ENCODE measurements around the gene IGFL1.
"Not testable (repeated sequence)": the region's sequence is repeated elsewhere in the genome, so short reads cannot be mapped to it uniquely, and the experiment has no call there.

IGFL1 gene

GRCh38 chr19:46224773-46225172 is 4.8 kb upstream of the IGFL1 start:
- no peak for DNase-seq (ENCODE audit: low spot score)

- no peak for DNase-seq (ENCODE audit: low spot score)
Observed at GRCh38 chr19:46225558-46226004, 4.0 kb upstream of the IGFL1 start.

- no peak for DNase-seq (ENCODE audit: low spot score)
Observed at GRCh38 chr19:46226438-46226973, 3.0 kb upstream of the IGFL1 start.

- DNase-seq (ENCODE audit: low spot score), result no peak
Observed at GRCh38 chr19:46232029-46232428, 2.5 kb downstream of the IGFL1 start.

GRCh38 chr19:46232468-46232867 is 2.9 kb downstream of the IGFL1 start:
- DNase-seq (ENCODE audit: low spot score), result no peak

- DNase-seq (ENCODE audit: low spot score), result no peak
Observed at GRCh38 chr19:46232938-46233621, 3.5 kb downstream of the IGFL1 start.

GRCh38 chr19:46233871-46234270 is 4.3 kb downstream of the IGFL1 start:
- not testable (repeated sequence) for DNase-seq (ENCODE audit: low spot score)

GRCh38 chr19:46238141-46238540 is 8.6 kb downstream of the IGFL1 start:
- DNase-seq (ENCODE audit: low spot score), result not testable (repeated sequence)

- no peak for DNase-seq (ENCODE audit: low spot score)
Observed at GRCh38 chr19:46239193-46240024, 9.9 kb downstream of the IGFL1 start.

- no peak for DNase-seq (ENCODE audit: low spot score)
Observed at GRCh38 chr19:46240693-46241092, 11.2 kb downstream of the IGFL1 start.

- DNase-seq (ENCODE audit: low spot score), result no peak
Observed at GRCh38 chr19:46241626-46242025, 12.1 kb downstream of the IGFL1 start.

GRCh38 chr19:46243081-46243654 is 13.6 kb downstream of the IGFL1 start:
- DNase-seq (ENCODE audit: low spot score), result not testable (repeated sequence)

GRCh38 chr19:46250076-46250735 is 20.7 kb downstream of the IGFL1 start:
- DNase-seq (ENCODE audit: low spot score), result no peak

- DNase-seq (ENCODE audit: low spot score), result no peak
Observed at GRCh38 chr19:46251416-46251815, 21.9 kb downstream of the IGFL1 start.

- DNase-seq (ENCODE audit: low spot score), result no peak
Observed at GRCh38 chr19:46254776-46255175, 25.2 kb downstream of the IGFL1 start.

- DNase-seq (ENCODE audit: low spot score), result no peak
Observed at GRCh38 chr19:46256855-46257254, 27.3 kb downstream of the IGFL1 start.

GRCh38 chr19:46261501-46261900 is 32.0 kb downstream of the IGFL1 start:
- not testable (repeated sequence) for DNase-seq (ENCODE audit: low spot score)

- DNase-seq (ENCODE audit: low spot score), result not testable (repeated sequence)
Observed at GRCh38 chr19:46262684-46263296, 33.2 kb downstream of the IGFL1 start.

- DNase-seq (ENCODE audit: low spot score), result not testable (repeated sequence)
Observed at GRCh38 chr19:46264801-46265200, 35.3 kb downstream of the IGFL1 start.

- peak; percentile 66 for DNase-seq (ENCODE audit: low spot score)
Observed at GRCh38 chr19:46265217-46265828, 35.8 kb downstream of the IGFL1 start.

- no peak for DNase-seq (ENCODE audit: low spot score)
Observed at GRCh38 chr19:46269101-46269500, 39.6 kb downstream of the IGFL1 start.
